ENCODE data around the gene CDH13. TPM values are rescaled to one million over a fixed set of nuclear protein-coding genes. Genes with fewer than 3 reads are reported as not detected.

CDH13 gene
- total RNA-seq, 1 donor from 2014 or later, result not detected

DNA sequence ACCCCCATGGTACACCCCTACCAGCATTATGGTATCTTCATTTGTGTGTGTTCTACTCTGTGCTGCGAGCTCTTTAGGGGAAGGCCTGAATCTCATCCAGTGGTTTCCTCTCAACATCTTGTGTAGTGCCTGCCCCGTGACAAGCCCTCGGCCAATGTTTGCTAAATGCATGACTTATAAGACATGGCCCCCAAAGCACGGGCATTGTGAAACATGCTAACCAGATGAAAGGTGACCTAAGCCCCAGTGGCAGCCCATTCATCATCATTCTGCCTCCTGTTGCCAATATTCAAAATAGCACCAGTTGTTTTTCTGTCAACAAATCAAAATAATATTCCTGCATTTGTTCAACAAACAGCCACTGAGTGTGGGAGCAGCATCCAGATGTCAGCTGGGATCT lies 1072.2 kb downstream of the CDH13 start:
- ChIA-PET CTCF (no interaction called here), POLR2A (no interaction called here)
- no peak for TF ChIP-seq CTCF (IDR thresholded peaks at IDR 0.05)
- Mint-ChIP-seq H3K27me3 (peaks cover 9% of the 10 kb centered on the region), H3K27ac (no peak overlapping the region), H3K4me1 (no peaks in the 10 kb centered on the region), H3K36me3 (ENCODE audit: low read depth) (no peaks in the 10 kb centered on the region), H3K9me3 (no peaks in the 10 kb centered on the region), H3K4me3 (no peak overlapping the region)
- no peak for ATAC-seq (ENCODE audit: low read depth)
- DNase-seq, result no peak
- intact Hi-C loops (cut with micrococcal nuclease), result no loop called here

DNA sequence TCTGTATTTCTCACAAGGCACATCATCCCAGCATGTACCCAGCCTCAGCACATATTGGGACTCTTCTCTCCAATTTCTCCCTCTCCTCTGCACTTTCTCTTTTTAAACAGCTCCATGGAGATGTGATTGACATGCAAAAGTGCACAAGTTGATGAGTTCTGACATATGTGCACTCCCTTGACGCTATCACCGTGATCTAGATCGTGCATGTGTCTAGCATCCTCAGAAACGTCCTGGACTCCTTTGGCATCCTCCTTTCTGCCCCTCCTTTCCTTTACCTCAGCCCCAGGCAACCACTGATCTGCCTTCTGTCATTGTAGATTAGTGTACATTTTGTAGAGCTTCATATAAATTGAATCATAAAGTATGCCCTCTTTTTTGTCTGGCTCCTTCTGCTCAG lies 1073.0 kb downstream of the CDH13 start:
- peaks cover 8% of the 10 kb centered on the region for H3K27me3 Mint-ChIP-seq
- intact Hi-C loops (cut with micrococcal nuclease), result no loop called here
- POLR2A ChIA-PET, result no interaction called here

GRCh38 chr16:83700918-83701317 lies 1074.1 kb downstream of the CDH13 start:
- ATAC-seq (ENCODE audit: low read depth), result no peak
- Mint-ChIP-seq H3K36me3 (ENCODE audit: low read depth) (no peaks in the 10 kb centered on the region), H3K27ac (no peak overlapping the region), H3K27me3 (peaks cover 8% of the 10 kb centered on the region), H3K4me1 (no peaks in the 10 kb centered on the region), H3K9me3 (no peaks in the 10 kb centered on the region), H3K4me3 (no peak overlapping the region)
- no peak for DNase-seq
- TF ChIP-seq CTCF (IDR thresholded peaks at IDR 0.05), result no peak
- ChIA-PET POLR2A (no interaction called here), CTCF (no interaction called here)
- intact Hi-C loops (cut with micrococcal nuclease), result no loop called here

More for the DNA sequence above, 1073.0 kb downstream of the CDH13 start:
- CTCF ChIA-PET, result no interaction called here
- Mint-ChIP-seq H3K27ac (no peak overlapping the region), H3K4me1 (no peaks in the 10 kb centered on the region), H3K36me3 (ENCODE audit: low read depth) (no peaks in the 10 kb centered on the region), H3K9me3 (no peaks in the 10 kb centered on the region), H3K4me3 (no peak overlapping the region)
- no peak for ATAC-seq (ENCODE audit: low read depth)
- no peak for TF ChIP-seq CTCF (IDR thresholded peaks at IDR 0.05)
- no peak for DNase-seq

DNA sequence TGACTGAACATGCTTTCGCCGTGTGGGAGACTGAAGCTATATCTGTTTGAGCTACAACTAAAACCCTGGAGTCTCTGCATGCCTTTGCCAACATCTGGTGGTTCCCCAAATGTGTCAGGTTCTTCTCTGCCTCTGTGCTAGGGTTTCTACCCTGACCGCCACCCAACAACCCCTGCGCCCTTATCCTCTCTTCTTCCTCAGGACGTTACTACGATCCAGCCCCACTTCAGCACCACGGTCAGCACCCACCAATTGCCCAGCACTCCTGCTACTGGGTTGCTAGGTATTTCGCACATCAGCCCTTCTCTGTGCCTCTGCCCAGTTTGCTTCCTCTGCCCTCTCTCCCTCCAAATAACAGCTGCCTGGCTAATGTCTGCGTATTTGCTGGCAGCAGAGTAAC lies 1074.7 kb downstream of the CDH13 start:
- H3K27ac Mint-ChIP-seq, result no peak overlapping the region
- no peaks in the 10 kb centered on the region for H3K4me1 Mint-ChIP-seq
- H3K27me3 Mint-ChIP-seq, result peaks cover 8% of the 10 kb centered on the region
- H3K9me3 Mint-ChIP-seq, result no peaks in the 10 kb centered on the region
- TF ChIP-seq CTCF (IDR thresholded peaks at IDR 0.05), result no peak
- ATAC-seq (ENCODE audit: low read depth) (no peak), DNase-seq (no peak)
- ChIA-PET POLR2A (no interaction called here), CTCF (no interaction called here)
- intact Hi-C loops (cut with micrococcal nuclease), result no loop called here
- no peak overlapping the region for H3K4me3 Mint-ChIP-seq
- H3K36me3 Mint-ChIP-seq (ENCODE audit: low read depth), result no peaks in the 10 kb centered on the region

GRCh38 chr16:83704656-83705055 lies 1077.9 kb downstream of the CDH13 start:
- H3K4me1 Mint-ChIP-seq, result no peaks in the 10 kb centered on the region
- peaks cover 8% of the 10 kb centered on the region for H3K27me3 Mint-ChIP-seq

More at GRCh38 chr16:83704656-83705055, 1077.9 kb downstream of the CDH13 start:
- TF ChIP-seq CTCF (IDR thresholded peaks at IDR 0.05), result no peak
- ChIA-PET CTCF (no interaction called here), POLR2A (no interaction called here)
- ATAC-seq (ENCODE audit: low read depth) (no peak), DNase-seq (no peak)
- Mint-ChIP-seq H3K9me3 (no peaks in the 10 kb centered on the region), H3K27ac (no peak overlapping the region), H3K4me3 (no peak overlapping the region), H3K36me3 (ENCODE audit: low read depth) (no peaks in the 10 kb centered on the region)
- intact Hi-C loops (cut with micrococcal nuclease), result no loop called here

Data from activated B cell treated with CpG ODN at 0.5 μM for 24 hours (primary cell).